HG02623 (cell line): ENCODE measurements around the gene FILIP1L.
"Not testable (repeated sequence)": the region's sequence is repeated elsewhere in the genome, so short reads cannot be mapped to it uniquely, and the experiment has no call there.

ENCODE experiments used
- ATAC-seq: cut with Tn5 transposase; IDR thresholded peaks from one replicate; pipeline ENCODE4 v1.9.1; 2021; ENCODE audit warnings: moderate library complexity; ENCODE audit not compliant: unreplicated experiment

FILIP1L gene

DNA sequence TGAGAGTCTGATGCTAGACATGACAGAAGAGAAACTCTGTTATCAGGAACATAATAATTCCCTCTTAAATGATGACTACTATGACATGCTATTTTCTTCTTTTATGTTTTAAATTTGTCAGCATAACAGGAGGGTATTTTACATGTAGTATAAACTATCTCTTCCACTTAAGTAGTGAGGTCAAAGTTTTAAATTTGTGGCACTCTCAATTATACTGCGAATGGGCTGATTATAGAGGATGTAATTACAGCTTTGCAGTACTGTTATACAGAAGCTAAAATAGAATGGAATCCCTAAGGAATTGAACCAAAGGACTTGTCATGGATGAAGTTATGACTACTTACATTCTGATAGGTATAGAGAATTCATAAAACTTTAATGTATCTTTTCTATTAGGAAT lies 262.3 kb downstream of the FILIP1L start:
- ATAC-seq, result no peak

- ATAC-seq, result no peak
These were observed 263.7 kb downstream of the FILIP1L start for GRCh38 chr3:99850608-99851007.

DNA sequence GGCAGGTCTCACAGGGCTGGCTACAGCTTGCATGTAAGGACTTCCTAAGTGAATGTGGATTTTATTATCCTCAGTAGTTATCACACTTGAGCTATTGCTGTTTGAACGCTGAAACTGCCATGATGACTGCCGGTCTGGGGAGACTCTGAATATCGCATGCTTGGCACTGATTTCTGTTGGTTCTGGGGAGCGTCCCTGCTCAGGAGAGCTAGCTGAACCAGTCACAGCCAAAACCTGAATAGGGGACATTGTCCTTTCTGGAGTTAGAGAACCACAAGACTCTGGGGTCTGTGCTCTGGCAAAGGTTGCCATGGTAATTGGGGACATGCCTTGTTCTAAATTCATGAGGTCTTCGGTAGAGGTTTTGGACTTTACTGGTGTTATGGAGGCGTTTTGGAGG lies 265.9 kb downstream of the FILIP1L start:
- ATAC-seq, result no peak

GRCh38 chr3:99846477-99847160 lies 267.7 kb downstream of the FILIP1L start:
- ATAC-seq, result no peak

GRCh38 chr3:99845999-99846398 lies 268.3 kb downstream of the FILIP1L start:
- no peak for ATAC-seq

DNA sequence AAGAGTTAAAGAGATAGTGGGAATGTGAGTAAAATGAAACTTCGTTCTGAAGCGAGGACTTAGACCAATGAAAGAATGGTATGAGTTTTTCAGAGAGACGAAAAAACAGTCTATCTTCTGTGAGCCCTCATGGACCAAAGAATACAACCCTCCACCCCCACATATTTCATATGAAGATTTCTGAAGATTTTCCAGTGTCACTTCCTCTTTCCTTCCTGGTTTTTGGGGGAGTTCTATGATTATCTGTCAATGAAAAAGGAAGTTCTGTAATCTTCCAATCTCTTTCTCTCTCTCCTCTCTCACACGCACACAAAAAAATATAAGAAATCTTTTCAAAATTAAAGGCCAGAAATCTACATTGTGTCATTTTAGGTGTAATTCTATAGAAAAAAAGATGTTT lies 269.0 kb downstream of the FILIP1L start:
- ATAC-seq, result no peak

GRCh38 chr3:99843590-99844258 lies 270.6 kb downstream of the FILIP1L start:
- ATAC-seq, result no peak

GRCh38 chr3:99842826-99843589 lies 271.3 kb downstream of the FILIP1L start:
- ATAC-seq, result no peak

- ATAC-seq, result not testable (repeated sequence)
These were observed 272.4 kb downstream of the FILIP1L start for GRCh38 chr3:99841949-99842348.

DNA sequence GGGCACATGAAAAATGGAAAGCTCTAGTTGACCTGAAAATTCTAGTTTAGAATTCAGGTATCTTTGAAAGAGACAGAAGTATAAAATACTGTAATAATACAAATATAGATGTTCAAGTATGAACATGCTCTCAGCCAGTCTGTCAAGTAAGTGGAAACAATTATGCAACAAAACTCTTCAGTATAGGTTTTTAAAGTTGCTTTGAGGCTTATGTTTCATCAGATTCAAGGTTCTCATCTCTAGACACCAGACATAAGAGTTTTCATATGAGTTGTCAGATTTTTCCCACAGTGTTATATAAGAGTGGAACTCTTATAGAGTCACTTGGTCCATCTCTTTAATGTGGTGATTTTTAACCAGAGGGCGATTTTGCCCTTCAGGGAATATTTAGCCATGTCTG lies 274.7 kb downstream of the FILIP1L start:
- no peak for ATAC-seq

DNA sequence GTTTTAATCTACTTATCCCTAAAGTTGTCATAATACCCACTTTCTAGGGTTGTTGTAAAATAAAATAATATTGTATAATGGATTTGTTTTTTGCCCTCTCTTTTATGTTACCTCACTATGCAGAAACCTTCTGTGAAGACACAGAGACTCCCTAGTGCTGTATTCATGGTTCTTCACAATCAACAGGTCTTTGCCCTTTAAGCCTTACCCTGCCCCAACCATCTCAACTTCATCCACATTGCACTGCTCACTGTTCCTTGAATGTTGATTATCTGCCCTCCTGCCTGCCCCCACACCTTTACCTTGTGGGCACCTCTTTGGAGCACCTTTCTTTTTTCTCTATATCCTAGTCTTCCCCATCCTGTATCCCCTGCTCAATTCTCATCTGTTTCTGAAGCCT lies 275.5 kb downstream of the FILIP1L start:
- ATAC-seq, result no peak

DNA sequence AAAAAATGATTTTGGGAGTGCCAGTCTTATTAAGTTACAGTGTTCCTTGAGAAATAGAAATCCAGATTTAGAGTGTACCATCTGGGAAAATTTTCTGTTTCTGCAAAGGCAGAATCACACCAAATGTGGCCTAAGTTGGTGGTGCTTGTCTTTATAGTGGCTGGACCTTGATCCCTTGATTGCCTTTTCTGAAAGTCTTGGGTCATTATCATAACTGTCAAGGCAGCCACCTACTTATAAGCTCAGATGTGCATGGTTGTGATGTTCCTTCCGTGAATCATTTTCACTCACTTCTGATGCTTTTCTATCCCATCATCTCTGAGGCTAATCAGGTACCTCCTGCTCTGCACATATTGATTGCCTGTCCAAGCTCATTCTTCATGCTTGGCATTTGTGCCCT lies 276.6 kb downstream of the FILIP1L start:
- ATAC-seq, result no peak

- ATAC-seq, result no peak
These were observed 277.6 kb downstream of the FILIP1L start for GRCh38 chr3:99836681-99837080.

DNA sequence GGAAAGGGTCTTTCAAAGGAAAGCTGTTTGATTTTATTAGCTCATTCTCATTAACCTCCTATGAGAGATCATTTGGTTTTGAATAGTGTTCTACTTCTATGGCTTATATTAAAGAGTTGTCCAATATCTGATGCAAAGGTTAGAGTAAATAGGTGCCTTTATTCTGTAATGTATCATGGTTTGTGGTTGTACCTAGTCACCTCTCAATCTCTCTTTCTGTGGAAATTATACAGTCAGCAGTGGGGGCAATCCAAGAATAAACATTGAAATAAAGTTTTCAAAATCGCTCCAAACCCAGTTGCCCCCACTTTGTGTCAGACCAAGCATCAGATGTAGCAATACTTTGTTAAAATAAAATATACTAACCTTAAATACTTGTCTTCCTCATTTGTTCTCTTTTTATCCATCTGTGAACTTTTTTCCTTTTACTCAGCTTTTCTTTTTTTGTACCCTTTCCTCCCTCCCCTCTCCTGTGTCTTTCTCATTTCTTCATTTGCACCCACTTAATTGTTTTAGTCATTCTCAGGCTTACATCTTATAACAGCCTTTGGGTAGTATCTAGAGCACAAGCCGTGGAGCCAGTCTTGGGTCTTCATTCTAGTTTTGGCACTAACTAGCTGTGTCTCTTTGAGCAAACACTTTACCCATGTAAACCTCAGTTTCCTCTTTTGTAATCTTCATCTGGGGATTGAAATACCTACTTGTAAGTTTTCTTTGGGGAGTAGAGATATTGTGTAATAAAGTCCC lies 279.9 kb downstream of the FILIP1L start:
- ATAC-seq, result no peak

DNA sequence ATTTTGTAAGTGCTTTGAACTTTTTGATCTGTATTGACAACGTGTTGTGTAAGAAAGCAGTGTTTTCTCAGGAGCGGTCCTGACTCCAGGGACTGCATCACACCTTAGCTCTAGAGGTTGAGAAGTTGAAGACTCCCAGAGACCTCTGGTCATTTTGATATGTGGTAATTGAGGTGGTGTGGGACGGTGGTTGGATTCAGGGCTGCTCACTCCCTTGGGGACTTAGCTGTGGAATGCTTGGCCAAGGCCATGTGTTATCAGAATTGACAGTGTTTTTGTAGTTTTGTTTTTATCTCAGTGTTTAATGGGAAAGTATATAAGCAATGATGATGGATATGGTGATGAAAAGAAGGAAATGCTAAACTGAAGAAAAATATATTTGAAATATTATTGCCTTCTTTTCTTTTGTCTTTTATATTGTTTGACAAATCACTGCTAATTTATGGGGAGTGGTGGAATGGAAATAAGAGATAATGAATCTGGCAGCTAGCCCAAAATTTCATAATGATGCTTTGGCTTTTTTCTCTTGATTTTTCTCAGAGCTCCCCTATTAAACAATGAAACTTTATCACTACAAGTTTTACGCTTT lies 280.6 kb downstream of the FILIP1L start:
- ATAC-seq, result no peak

DNA sequence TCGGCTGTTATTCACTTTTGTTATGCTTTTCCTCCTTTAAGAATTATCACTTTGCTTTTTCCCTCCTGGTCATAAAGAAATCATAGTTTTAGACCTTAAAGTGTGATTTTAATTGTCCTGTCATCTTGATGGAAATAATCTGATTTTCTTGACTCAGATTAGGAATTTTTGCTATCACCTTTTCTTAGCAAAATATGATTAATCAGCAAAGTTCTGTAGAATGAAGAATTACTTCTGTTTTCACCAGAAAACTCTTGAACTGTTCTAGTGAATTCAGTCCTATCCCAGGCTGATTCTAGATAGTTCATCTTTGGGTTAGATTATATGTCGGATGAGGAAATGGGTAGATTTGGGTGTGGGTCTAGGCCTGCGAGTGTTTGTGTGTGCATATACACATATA lies 284.5 kb downstream of the FILIP1L start:
- ATAC-seq, result no peak

- no peak for ATAC-seq
These were observed 289.2 kb downstream of the FILIP1L start for GRCh38 chr3:99825004-99825640.

- ATAC-seq, result no peak
These were observed 290.3 kb downstream of the FILIP1L start for GRCh38 chr3:99823723-99824711.

- ATAC-seq, result no peak
These were observed 295.5 kb downstream of the FILIP1L start for GRCh38 chr3:99818818-99819217.
